Head of caudate nucleus (tissue), 42 donors: ENCODE data around the gene ANKRD34B.

Experiments
- DNase-seq, 42 donors: peaks; one replicate each; pipeline versions ENCODE4 v3.0.0 to v3.0.0-alpha.2; 2020 to 2021; ENCODE audit warnings: mixed read lengths in 7 of 42
- intact Hi-C: fragments of 100-400 bp; cut with DNase I; formaldehyde crosslinking; loops from one replicate; pipeline ENCODE4 v1.15.0; 2022

ANKRD34B gene

GRCh38 chr5:80577707-80578106 is 7.6 kb upstream of the ANKRD34B start:
- intact Hi-C loops = no loop called here

GRCh38 chr5:80576383-80576782 is 6.3 kb upstream of the ANKRD34B start:
- DNase-seq = no peak
- intact Hi-C loops = no loop called here

More at GRCh38 chr5:80577707-80578106, 7.6 kb upstream of the ANKRD34B start:
- DNase-seq = no peak

DNA sequence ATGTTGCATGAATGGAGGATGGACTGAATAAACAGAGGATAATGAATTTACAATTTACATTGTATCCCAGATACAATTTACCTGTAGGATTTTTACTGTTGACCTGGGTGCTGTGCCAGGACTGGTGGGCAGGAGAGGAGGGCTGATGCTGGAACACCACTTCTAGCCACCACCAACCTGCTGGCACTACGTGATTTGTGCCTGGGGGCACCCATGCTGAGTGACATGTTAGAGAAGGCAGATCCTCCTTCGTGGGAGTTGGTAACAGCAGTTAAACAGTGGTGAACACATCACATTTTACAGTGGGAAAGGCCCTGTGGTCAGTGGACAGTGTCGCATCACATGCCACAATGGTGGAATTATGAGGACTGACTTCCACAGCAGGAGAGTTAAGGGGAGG is 3.0 kb upstream of the ANKRD34B start:
- no peak for DNase-seq
- intact Hi-C loops = no loop called here

GRCh38 chr5:80569086-80569960 is 757 bp downstream of the ANKRD34B start:
- peak in 30 of 42 donors; percentile 7 to 68 (median 44) for DNase-seq
- intact Hi-C loops = no loop called here

- intact Hi-C loops = no loop called here
- DNase-seq = peak in 7 of 42 donors; percentile 10 to 47 (median 18)
These were observed 1.8 kb downstream of the ANKRD34B start for GRCh38 chr5:80568251-80568650.

GRCh38 chr5:80566711-80567259 is 3.3 kb downstream of the ANKRD34B start:
- intact Hi-C loops = no loop called here
- DNase-seq = peak in 9 of 42 donors; percentile 7 to 37 (median 24)

GRCh38 chr5:80565330-80565729 is 4.8 kb downstream of the ANKRD34B start:
- intact Hi-C loops = no loop called here
- DNase-seq = no peak

DNA sequence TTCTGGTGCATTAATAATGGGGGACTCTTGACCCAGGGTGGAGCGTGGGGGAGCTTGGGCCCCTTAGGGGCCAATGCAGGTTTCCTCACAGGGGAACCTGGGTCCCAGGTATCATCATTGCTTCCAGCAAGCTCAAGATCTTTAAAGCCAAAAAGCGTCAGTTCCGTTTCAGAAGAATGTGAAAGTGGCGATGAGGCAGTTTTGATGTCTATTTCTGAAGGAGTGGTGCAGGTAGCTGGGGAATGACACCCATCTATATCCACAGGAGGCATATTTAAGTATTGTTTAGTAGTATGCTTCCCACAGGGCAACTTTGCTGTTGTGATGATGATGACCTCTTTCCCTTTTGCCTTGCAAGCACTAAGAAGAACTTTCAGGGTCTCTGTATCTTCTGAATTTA is 10.8 kb downstream of the ANKRD34B start:
- intact Hi-C loops = no loop called here
- no peak for DNase-seq

GRCh38 chr5:80555099-80555498 is 15.0 kb downstream of the ANKRD34B start:
- no peak for DNase-seq
- intact Hi-C loops = no loop called here

DNA sequence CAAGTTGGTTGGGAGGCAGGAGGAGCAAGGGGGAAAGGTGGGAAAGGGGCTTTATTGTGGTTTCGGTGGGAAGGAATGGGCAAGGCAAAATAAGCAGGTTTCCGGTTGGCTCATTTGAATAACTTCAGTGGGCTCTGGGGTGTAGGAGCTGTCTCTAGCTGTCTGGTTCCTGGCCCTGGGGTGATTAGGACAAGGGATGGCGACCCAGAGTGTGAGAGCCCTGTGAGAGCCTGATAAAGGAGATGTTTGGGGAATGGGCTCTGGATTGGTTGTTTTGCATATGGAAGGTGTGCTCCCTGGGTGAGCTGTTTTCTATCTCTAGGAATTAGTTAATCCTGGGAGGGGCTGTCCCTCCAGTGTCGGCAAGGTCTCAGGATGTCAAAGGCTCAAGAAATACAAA is 15.4 kb downstream of the ANKRD34B start:
- intact Hi-C loops = no loop called here
- no peak for DNase-seq

- DNase-seq = no peak
- intact Hi-C loops = no loop called here
These were observed 28.7 kb downstream of the ANKRD34B start for GRCh38 chr5:80541392-80541791.

- intact Hi-C loops = no loop called here
- no peak for DNase-seq
These were observed 29.4 kb downstream of the ANKRD34B start for GRCh38 chr5:80540691-80541090.

DNA sequence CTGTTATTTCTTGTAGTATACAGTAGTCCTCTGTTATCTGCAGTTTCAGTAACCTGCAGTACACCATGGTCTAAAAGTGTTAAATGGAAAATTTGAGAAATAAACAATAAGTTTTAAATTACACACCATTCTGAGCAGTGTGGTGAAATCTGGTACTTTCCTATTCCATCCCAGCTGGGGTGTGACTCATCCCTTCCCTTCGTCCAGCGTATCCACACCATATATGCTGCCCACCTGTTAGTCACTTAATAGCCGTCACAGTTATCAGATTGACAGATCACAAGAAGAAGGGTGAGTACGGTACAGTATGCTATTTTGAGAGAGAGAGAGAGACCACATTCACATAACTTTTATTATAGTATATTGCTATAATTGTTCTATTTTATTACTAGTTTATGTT is 53.3 kb downstream of the ANKRD34B start:
- intact Hi-C loops = no loop called here
- no peak for DNase-seq

DNA sequence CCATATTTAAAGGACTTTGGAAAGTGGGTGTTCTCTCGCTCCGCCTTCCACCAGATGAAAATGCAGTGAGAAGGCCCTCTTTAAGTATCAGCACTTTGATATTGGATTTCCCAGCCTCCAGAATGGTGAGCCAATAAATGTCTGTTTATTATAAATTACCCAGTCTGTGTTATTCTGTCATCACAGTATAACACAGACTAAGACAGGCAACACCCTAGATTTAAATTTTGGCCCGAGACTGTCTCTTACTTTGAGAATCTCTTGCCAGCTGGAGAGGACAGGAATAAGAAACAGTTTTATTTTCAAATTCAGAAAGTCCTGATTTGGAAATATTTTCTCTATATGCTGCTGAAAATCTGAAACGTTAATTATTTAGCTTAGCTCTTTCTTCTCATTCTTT is 60.7 kb downstream of the ANKRD34B start:
- intact Hi-C loops = no loop called here

DNA sequence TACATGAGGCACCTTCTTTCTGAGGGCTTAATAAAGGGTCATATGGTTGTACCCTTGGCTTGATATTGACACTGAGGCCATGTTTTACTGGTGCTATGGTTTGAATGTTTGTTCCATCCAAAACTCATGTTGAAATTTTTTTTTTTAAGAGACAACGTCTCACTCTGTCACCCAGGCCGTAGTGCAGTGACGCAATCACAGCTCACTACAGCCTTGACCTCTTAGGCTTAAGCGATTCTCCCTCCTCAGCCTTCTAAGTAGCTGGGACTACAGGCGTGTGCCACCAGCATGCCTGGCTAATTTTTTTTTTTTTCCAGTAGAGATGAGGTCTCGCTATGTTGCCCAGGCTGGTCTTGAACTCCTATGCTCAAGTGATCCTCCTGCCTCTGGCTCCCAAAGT is 61.2 kb downstream of the ANKRD34B start:
- no peak for DNase-seq
- intact Hi-C loops = no loop called here

More for the DNA sequence above, 60.7 kb downstream of the ANKRD34B start:
- DNase-seq = no peak

GRCh38 chr5:80507663-80508062 is 62.4 kb downstream of the ANKRD34B start:
- intact Hi-C loops = no loop called here
- DNase-seq = no peak
